ENCODE data around the gene PIP5K1A.

PIP5K1A gene

GRCh38 chr1:151198254-151199127 is at the start of gene PIP5K1A:
Gene PIP5K1A (plus strand): TSS chr1:151198552. CDS start chr1:151198997, 445 bp downstream.
- H3K27ac ChIP-seq, result peak within 1 kb of the TSS; percentile 91
- no peaks in the 10 kb centered on the region for H3K27me3 ChIP-seq (ENCODE audit: insufficient read depth, low read depth, severe bottlenecking)
- peak; percentile 100 for DNase-seq
- peaks cover 41% of the 10 kb centered on the region for H3K36me3 ChIP-seq
- no peaks in the 10 kb centered on the region for H3K9me3 ChIP-seq (ENCODE audit: severe bottlenecking)
- H3K4me3 ChIP-seq (ENCODE audit: low read depth, low read length), result peak within 1 kb of the TSS; percentile 54
- TF ChIP-seq CTCF (IDR thresholded peaks at IDR 0.05; ENCODE audit: low read depth, low read length), result no peak

- Histone ChIP-seq H3K9me3 (ENCODE audit: severe bottlenecking) (no peaks in the 10 kb centered on the region), H3K27me3 (ENCODE audit: insufficient read depth, low read depth, severe bottlenecking) (no peaks in the 10 kb centered on the region), H3K36me3 (peaks cover 42% of the 10 kb centered on the region), H3K27ac (peak within 1 kb of the TSS; percentile 15), H3K4me3 (ENCODE audit: low read depth, low read length) (no peak within 1 kb of the TSS)
- no peak for TF ChIP-seq CTCF (IDR thresholded peaks at IDR 0.05; ENCODE audit: low read depth, low read length)
- peak; percentile 71 for DNase-seq
Observed at GRCh38 chr1:151156515-151156819, 41.9 kb upstream of the PIP5K1A start, which contains the start of gene TNFAIP8L2. Gene TNFAIP8L2 (plus strand): TSS chr1:151156649. CDS start chr1:151158698, 2,049 bp downstream.

GRCh38 chr1:151157067-151157531 is 41.3 kb upstream of the PIP5K1A start:
- H3K9me3 ChIP-seq (ENCODE audit: severe bottlenecking), result no peaks in the 10 kb centered on the region
- no peak for TF ChIP-seq CTCF (IDR thresholded peaks at IDR 0.05; ENCODE audit: low read depth, low read length)
- no peak for DNase-seq
- no peak overlapping the region for H3K27ac ChIP-seq
- no peaks in the 10 kb centered on the region for H3K27me3 ChIP-seq (ENCODE audit: insufficient read depth, low read depth, severe bottlenecking)
- no peak overlapping the region for H3K4me3 ChIP-seq (ENCODE audit: low read depth, low read length)
- H3K36me3 ChIP-seq, result peaks cover 49% of the 10 kb centered on the region

- no peak for DNase-seq
- peaks cover 49% of the 10 kb centered on the region for H3K36me3 ChIP-seq
- TF ChIP-seq CTCF (IDR thresholded peaks at IDR 0.05; ENCODE audit: low read depth, low read length), result no peak
- H3K9me3 ChIP-seq (ENCODE audit: severe bottlenecking), result no peaks in the 10 kb centered on the region
- H3K27ac ChIP-seq, result no peak overlapping the region
- H3K27me3 ChIP-seq (ENCODE audit: insufficient read depth, low read depth, severe bottlenecking), result no peaks in the 10 kb centered on the region
- H3K4me3 ChIP-seq (ENCODE audit: low read depth, low read length), result no peak overlapping the region
Observed at GRCh38 chr1:151158326-151158725, 40.0 kb upstream of the PIP5K1A start.

- H3K36me3 ChIP-seq, result peaks cover 49% of the 10 kb centered on the region
Observed at GRCh38 chr1:151158751-151159251, 39.6 kb upstream of the PIP5K1A start.

More at GRCh38 chr1:151158751-151159251, 39.6 kb upstream of the PIP5K1A start:
- no peak for DNase-seq
- TF ChIP-seq CTCF (IDR thresholded peaks at IDR 0.05; ENCODE audit: low read depth, low read length), result 0 out of 2 replicates have a peak, but pooled peaks have one; percentile 5
- Histone ChIP-seq H3K27me3 (ENCODE audit: insufficient read depth, low read depth, severe bottlenecking) (no peaks in the 10 kb centered on the region), H3K4me3 (ENCODE audit: low read depth, low read length) (no peak overlapping the region), H3K9me3 (ENCODE audit: severe bottlenecking) (no peaks in the 10 kb centered on the region), H3K27ac (no peak overlapping the region)

All from WERI-Rb-1 (cell line).